B cell (primary cell): ENCODE results near the gene POLA2. TPM values are rescaled to one million over a fixed set of nuclear protein-coding genes. Genes with fewer than 3 reads are reported as not detected.

Experiments
- ATAC-seq: fragments of 200-7000 bp; cut with Tn5 transposase; one replicate; pipeline ENCODE4 v1.10.0; 2021; ENCODE audit warnings: low read depth, mild to moderate bottlenecking, moderate number of reproducible peaks, moderate library complexity
- CTCF ChIA-PET: fragments of 350-600 bp; sonication (Branson Sonifier 250); formaldehyde crosslinking; loops from one replicate; lab custom pipeline; 2021; ENCODE audit warnings: antibody characterized with exemption, inconsistent platforms; lab: Charles Lee
- POLR2A ChIA-PET: fragments of 350-600 bp; sonication (Branson Sonifier 250); formaldehyde crosslinking; loops from one replicate; lab custom pipeline; 2021; ENCODE audit warnings: antibody characterized with exemption; lab: Charles Lee
- DNase-seq: peaks from one replicate; pipeline ENCODE4 v3.0.0; 2013
- H2AFZ ChIP-seq: 2 replicates; pipeline ENCODE4 v1.6.1; 2012; ENCODE audit warnings: mild to moderate bottlenecking, low read depth, low read length; ENCODE audit not compliant: insufficient read depth, poor library complexity, severe bottlenecking
- H3K27ac ChIP-seq, 2 donors: 1 replicate in 1 of 2; 2 replicates in 1 of 2; pipeline ENCODE4 v1.5.1; 2012 to 2013; ENCODE audit warnings: low read length in 2 of 2, mild to moderate bottlenecking in 2 of 2, moderate library complexity in 1 of 2
- H3K27me3 ChIP-seq, 4 experiments: fragments of 200-600 bp in 1 of 4; sonication (generic) in 1 of 4; replicated peaks in 1 of 4; 1 replicate in 2 of 4; 2 replicates in 2 of 4; pipeline versions ENCODE4 v1.6.1 to v1.7.0; 2013 to 2016; ENCODE audit warnings: low read length in 3 of 4, mild to moderate bottlenecking in 2 of 4, mixed read lengths in 1 of 4, moderate library complexity in 1 of 4; ENCODE audit not compliant: insufficient read depth in 4 of 4, control insufficient read depth in 3 of 4; ENCODE audit errors: control extremely low read depth in 1 of 4
- H3K36me3 ChIP-seq, 2 experiments: replicated peaks in 1 of 2; 1 replicate in 1 of 2; 2 replicates in 1 of 2; pipeline versions ENCODE4 v1.6.1 to v1.7.1; 2013; ENCODE audit warnings: low read length in 1 of 2; ENCODE audit not compliant: insufficient read depth in 2 of 2, control insufficient read depth in 1 of 2; ENCODE audit errors: control extremely low read depth in 1 of 2, extremely low read depth in 1 of 2
- H3K4me1 ChIP-seq, 2 donors: fragments of 200-600 bp in 1 of 2; sonication (generic) in 1 of 2; 1 replicate in 1 of 2; 2 replicates in 1 of 2; pipeline versions ENCODE4 v1.5.1 to v1.6.1; 2013 to 2017; ENCODE audit warnings: low read length in 2 of 2; ENCODE audit not compliant: control insufficient read depth in 2 of 2, insufficient read depth in 2 of 2
- H3K4me2 ChIP-seq: replicated peaks from 2 replicates; pipeline ENCODE3; 2012; ENCODE audit warnings: mild to moderate bottlenecking, low read depth, low read length; ENCODE audit not compliant: poor library complexity, severe bottlenecking
- H3K4me3 ChIP-seq, 5 experiments: fragments of 200-600 bp in 1 of 5; sonication (generic) in 1 of 5; 1 replicate in 3 of 5; 2 replicates in 2 of 5; pipeline versions ENCODE4 v1.5.1 to v1.7.0; 2011 to 2016; ENCODE audit warnings: low read length in 4 of 5, mild to moderate bottlenecking in 4 of 5, low read depth in 2 of 5, control low read depth in 1 of 5, moderate library complexity in 1 of 5; ENCODE audit not compliant: insufficient read depth in 1 of 5; ENCODE audit errors: control extremely low read depth in 1 of 5, extremely low read depth in 1 of 5
- H3K79me2 ChIP-seq: fragments of 200-600 bp; sonication (generic); one replicate; pipeline ENCODE4 v1.6.0; 2016; ENCODE audit warnings: low read length; ENCODE audit not compliant: control insufficient read depth, insufficient read depth
- H3K9ac ChIP-seq: fragments of 200-600 bp; sonication (generic); 2 replicates; pipeline ENCODE4 v1.6.1; 2017; ENCODE audit warnings: mild to moderate bottlenecking, low read length, moderate library complexity
- H3K9me3 ChIP-seq, 3 donors: one replicate each; pipeline versions ENCODE4 v1.6.1 to v1.7.1; 2013; ENCODE audit warnings: low read length in 2 of 3; ENCODE audit not compliant: control insufficient read depth in 2 of 3, insufficient read depth in 1 of 3; ENCODE audit errors: control extremely low read depth in 1 of 3
- H4K20me1 ChIP-seq: 2 replicates; pipeline ENCODE4 v1.6.0; 2012; ENCODE audit warnings: mild to moderate bottlenecking, low read length; ENCODE audit not compliant: insufficient read depth, control insufficient read depth, poor library complexity, severe bottlenecking
- H3K27ac Mint-ChIP-seq: one replicate; pipeline ENCODE4 v1.8.0; 2021; ENCODE audit warnings: mixed read lengths
- H3K27me3 Mint-ChIP-seq: one replicate; pipeline ENCODE4 v1.8.0; 2021; ENCODE audit warnings: mixed read lengths
- H3K4me1 Mint-ChIP-seq: one replicate; pipeline ENCODE4 v1.8.0; 2021; ENCODE audit warnings: mixed read lengths
- H3K4me3 Mint-ChIP-seq: one replicate; pipeline ENCODE4 v1.8.0; 2021; ENCODE audit warnings: mixed read lengths
- H3K9me3 Mint-ChIP-seq: one replicate; pipeline ENCODE4 v1.8.0; 2022; ENCODE audit warnings: mixed read lengths; ENCODE audit not compliant: insufficient read depth
- CTCF ChIP-seq: fragments of 200-600 bp; IDR thresholded peaks from one replicate; pipeline ENCODE4 v1.8.0; 2022; ENCODE audit warnings: antibody characterized with exemption, mild to moderate bottlenecking
- EZH2 ChIP-seq: IDR thresholded peaks from 2 replicates; pipeline ENCODE4 v1.6.1; 2012; ENCODE audit warnings: borderline replicate concordance, low read depth, mild to moderate bottlenecking, moderate library complexity, low read length; ENCODE audit not compliant: insufficient read depth, poor library complexity, severe bottlenecking
- WGBS: methylation state at CpG from one replicate; pipeline ENCODE4 v1.1.5; 2013; ENCODE audit warnings: missing lambda C conversion rate; ENCODE audit not compliant: insufficient coverage; 5-methylcytosine and 5-hydroxymethylcytosine counted together
- intact Hi-C: fragments of 100-400 bp; cut with micrococcal nuclease; formaldehyde crosslinking; loops from one replicate; pipeline ENCODE4 v1.10.0; 2022
- polyA plus RNA-seq: library from polyadenylated mRNA; depleted of rRNA; stranded (reverse); fragments of >200 nt; gene quantifications from 2 replicates; pipeline ENCODE4 v1.2.3, GENCODE V29; 2012
- total RNA-seq, 2 donors: library from RNA; stranded (reverse); fragments of 120-200 nt in 1 of 2; gene quantifications; 1 replicate in 1 of 2; 2 replicates in 1 of 2; pipeline versions ENCODE4 v1.2.3 to v1.2.4, GENCODE V29; 2013 to 2022

The POLA2 gene
- total and polyA plus RNA-seq, 2 donors (not counting 1 experiment from before 2014, with no cell fraction given), result 13.0 to 28.7 TPM

- ChIA-PET POLR2A (no interaction called here), CTCF (interaction anchor here (1.1 to 6.0 kb wide), 5 partner anchors 12 to 51 kb away, joined by 3 to 86 read pairs (median 15); partner anchors contain the start of gene CDC42EP2)
- Histone ChIP-seq H4K20me1 (no peaks in the 10 kb centered on the region), H3K79me2 (no peaks in the 10 kb centered on the region), H2AFZ (no peak overlapping the region), H3K27ac (no peak overlapping the region), H3K4me3 (no peak overlapping the region), H3K27me3 (no peaks in the 10 kb centered on the region), H3K9ac (no peak overlapping the region), H3K36me3 (peaks cover 4 to 58% of the 10 kb centered on the region in 2 experiments), H3K9me3 (no peaks in the 10 kb centered on the region), H3K4me2 (no peak overlapping the region), H3K4me1 (peaks cover 0 to 5% of the 10 kb centered on the region in 2 donors)
- H3K4me3 Mint-ChIP-seq, result no peak overlapping the region
- no peak for ATAC-seq
- H3K4me1 Mint-ChIP-seq, result no peaks in the 10 kb centered on the region
- H3K9me3 Mint-ChIP-seq, result no peaks in the 10 kb centered on the region
- no peak for DNase-seq
- TF ChIP-seq CTCF (no peak), EZH2 (no peak)
- intact Hi-C loops, result no loop called here
- 100% methylated on average over 2 of the region's 2 CpGs for WGBS
- H3K27me3 Mint-ChIP-seq, result no peaks in the 10 kb centered on the region
- no peak overlapping the region for H3K27ac Mint-ChIP-seq
These were observed 16.6 kb downstream of the POLA2 start for GRCh38 chr11:65278356-65278755.

GRCh38 chr11:65279279-65279678, 17.5 kb downstream of the POLA2 start:
- Histone ChIP-seq H3K79me2 (no peaks in the 10 kb centered on the region), H2AFZ (no peak overlapping the region), H3K4me2 (no peak overlapping the region), H3K4me1 (peaks cover 0 to 5% of the 10 kb centered on the region in 2 donors), H3K9me3 (no peaks in the 10 kb centered on the region), H4K20me1 (no peaks in the 10 kb centered on the region), H3K9ac (no peak overlapping the region), H3K27ac (no peak overlapping the region), H3K36me3 (peaks cover 4 to 58% of the 10 kb centered on the region in 2 experiments), H3K27me3 (no peaks in the 10 kb centered on the region), H3K4me3 (no peak overlapping the region)
- no peak for ATAC-seq
- CTCF ChIA-PET, result interaction anchor here (0.6 to 5.1 kb wide), 4 partner anchors 13 to 695 kb away, joined by 3 to 33 read pairs (median 5); no protein-coding TSS in a partner anchor
- WGBS, result 93% methylated on average over 2 of the region's 4 CpGs
- Mint-ChIP-seq H3K27me3 (no peaks in the 10 kb centered on the region), H3K4me1 (no peaks in the 10 kb centered on the region), H3K27ac (no peak overlapping the region), H3K9me3 (no peaks in the 10 kb centered on the region), H3K4me3 (no peak overlapping the region)
- TF ChIP-seq CTCF (no peak), EZH2 (no peak)
- intact Hi-C loops, result no loop called here
- no peak for DNase-seq
- POLR2A ChIA-PET, result no interaction called here
